Subcutaneous adipose tissue (tissue), 4 donors: Measurements from ENCODE around the gene TERC. TPM values are rescaled to one million over a fixed set of nuclear protein-coding genes. Genes with fewer than 3 reads are reported as not detected.

Experiments
- total RNA-seq, 4 donors: library from RNA; depleted of rRNA; stranded (reverse); fragments of >200 nt; gene quantifications; one replicate each; pipeline ENCODE4 v1.1.0, GENCODE V29; 2016
- TF ChIP-seq, protein P1 (sequence below): fragments of 450-650 bp; IDR thresholded peaks from one replicate; pipeline ENCODE4 v1.5.1; 2016; ENCODE audit warnings: low read depth, mild to moderate bottlenecking, control low read depth, antibody characterized with exemption, moderate library complexity

Gene TERC
- 100 to 1,000 TPM in 3 of 4 donors, 10 to 100 TPM in 1; 21.2 to 271 (median 165) TPM for total RNA-seq

GRCh38 chr3:169764882-169765612, at the start of gene TERC:
Gene TERC (minus strand): TSS chr3:169765060.
- TF ChIP-seq, protein P1, sequence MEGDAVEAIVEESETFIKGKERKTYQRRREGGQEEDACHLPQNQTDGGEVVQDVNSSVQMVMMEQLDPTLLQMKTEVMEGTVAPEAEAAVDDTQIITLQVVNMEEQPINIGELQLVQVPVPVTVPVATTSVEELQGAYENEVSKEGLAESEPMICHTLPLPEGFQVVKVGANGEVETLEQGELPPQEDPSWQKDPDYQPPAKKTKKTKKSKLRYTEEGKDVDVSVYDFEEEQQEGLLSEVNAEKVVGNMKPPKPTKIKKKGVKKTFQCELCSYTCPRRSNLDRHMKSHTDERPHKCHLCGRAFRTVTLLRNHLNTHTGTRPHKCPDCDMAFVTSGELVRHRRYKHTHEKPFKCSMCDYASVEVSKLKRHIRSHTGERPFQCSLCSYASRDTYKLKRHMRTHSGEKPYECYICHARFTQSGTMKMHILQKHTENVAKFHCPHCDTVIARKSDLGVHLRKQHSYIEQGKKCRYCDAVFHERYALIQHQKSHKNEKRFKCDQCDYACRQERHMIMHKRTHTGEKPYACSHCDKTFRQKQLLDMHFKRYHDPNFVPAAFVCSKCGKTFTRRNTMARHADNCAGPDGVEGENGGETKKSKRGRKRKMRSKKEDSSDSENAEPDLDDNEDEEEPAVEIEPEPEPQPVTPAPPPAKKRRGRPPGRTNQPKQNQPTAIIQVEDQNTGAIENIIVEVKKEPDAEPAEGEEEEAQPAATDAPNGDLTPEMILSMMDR = no peak

GRCh38 chr3:169813757-169814517, 49.1 kb upstream of the TERC start:
- TF ChIP-seq, protein P1 = no peak

DNA sequence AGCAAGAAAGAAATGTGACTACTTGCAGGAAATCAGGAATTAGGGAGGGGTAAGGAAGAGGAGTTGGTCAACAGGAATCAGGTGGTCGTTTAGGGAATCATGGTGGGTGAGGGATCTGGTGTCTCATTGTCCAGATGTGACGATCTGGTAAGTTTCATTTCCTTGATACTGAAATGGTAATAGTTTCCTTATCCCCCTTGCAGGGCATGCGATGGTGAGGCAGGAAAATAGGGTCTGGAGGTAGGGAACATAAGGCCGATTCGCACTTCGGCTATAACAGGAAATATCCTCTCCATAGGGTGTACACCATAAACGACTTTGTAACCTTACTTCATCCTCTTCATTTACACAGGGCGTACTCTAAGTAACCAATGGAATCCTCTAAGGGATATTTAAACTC, 48.4 kb upstream of the TERC start:
- TF ChIP-seq, protein P1 = no peak

- TF ChIP-seq, protein P1 = no peak
These were observed 47.7 kb upstream of the TERC start, which contains the start of the genes LRRC34 and LRRIQ4 for GRCh38 chr3:169812332-169813235. Gene LRRC34 (minus strand): TSS chr3:169812904. CDS start chr3:169812548, 356 bp downstream. Gene LRRIQ4 (plus strand): TSS chr3:169812870. CDS start chr3:169821922, 9,052 bp downstream.

DNA sequence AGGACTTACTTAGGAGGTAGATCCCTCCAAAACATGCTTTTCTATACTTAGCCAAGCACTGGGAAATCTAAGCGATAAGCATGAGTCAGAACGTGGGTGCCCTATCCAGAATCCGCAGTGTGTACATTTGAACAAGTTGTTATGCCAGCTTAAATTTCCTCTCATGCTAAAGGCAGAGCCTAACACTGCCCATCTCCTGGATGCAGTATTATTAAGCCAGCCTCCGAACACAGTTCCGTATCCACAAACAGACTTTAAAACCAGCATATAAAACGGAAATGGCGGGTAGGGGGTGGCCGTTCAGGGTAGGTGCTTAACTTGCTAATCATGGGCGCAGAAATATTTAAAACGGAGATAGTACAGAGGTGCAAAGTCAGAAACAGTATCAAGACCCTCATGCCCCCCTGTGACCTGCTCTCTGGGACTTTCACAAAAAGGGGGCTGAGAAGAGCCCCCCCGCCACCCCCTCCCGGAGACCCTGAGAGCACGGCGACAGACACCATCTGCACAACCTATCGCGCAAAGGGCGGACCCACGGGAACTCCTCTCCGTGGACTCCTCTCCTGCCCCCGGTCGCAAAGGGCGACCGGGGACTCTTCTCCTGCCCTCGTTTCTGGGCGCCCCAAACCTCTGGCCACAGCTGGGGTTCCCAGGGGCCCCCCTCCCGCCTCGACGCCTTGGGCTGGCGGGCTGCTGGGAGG, 46.9 kb upstream of the TERC start:
- TF ChIP-seq, protein P1 = no peak

DNA sequence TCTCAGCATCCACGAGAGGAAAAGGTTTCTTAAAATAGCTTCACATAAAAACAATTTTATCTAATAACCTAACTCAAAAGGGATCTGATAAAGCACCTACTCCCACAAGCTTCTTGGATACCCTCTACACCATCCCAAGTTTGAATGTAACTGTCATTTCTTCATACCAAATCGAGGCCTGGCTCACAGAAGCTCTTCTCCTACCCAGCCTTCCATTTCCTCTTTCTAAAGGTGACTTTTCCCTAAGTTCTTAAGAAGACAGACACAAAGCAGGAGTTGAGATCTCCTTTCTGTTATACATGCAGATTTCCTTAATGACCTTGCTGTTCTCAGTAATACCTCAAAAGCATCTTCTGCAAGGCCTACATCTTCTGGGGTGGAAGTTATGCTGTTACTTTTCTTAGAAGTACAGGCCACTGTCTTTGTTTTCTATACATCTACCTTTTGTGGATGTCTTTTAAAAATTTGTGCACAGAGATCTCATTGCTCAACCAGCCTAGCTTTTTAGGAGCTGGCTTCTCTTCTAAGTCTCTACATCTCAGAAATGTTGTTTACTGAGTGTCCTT, 44.5 kb upstream of the TERC start:
- TF ChIP-seq, protein P1 = no peak
